ENCODE measurements around the gene ZNF563.

The ZNF563 gene

DNA sequence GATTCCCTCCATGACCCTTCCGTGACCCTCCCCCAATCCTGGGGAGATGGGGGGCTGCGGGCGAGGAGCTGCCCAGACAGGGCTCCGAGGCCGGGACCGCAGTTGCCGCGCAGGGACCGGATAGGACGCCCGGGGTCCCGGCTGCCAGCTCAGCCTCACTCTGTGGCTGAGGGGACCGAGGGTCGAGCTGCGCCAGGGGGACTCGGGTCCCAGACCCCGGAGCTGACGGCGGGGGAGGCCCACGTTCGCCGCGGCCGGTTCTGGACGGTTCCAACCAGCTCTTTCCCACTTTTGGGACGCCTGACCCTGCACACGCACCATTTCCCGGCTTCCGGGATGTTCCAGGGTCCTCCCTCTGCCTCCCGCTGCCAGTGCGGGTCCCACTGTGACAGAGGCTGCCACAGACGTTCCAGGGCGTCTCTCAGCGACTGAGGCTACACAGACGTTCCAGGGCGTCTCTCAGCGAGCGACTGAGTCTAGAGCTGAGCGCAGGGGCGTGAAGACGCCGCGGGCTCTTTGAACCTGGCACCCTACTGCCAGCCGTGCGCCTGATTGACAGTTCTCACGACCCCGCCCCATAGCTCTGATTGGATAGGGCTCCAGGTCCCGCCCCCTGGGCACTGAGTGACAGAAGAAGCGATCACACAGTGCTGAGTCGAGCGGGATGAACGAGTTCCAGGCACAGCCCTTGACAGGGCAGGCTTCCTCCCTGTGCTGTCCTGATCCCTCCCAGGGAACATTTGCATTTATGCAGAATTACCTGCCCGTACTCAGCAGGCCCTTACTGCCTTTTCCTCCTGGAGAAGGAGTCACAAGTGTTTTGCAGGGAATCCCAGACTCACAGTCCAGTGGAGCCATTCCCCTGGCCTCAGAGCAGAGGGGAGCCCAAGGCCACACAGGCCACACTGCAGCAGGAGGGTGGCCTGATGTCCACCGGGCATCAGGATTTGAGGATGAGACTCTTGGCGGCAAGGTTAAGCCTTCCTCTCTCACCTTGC is at the start of gene ZNF563:
Gene ZNF563, minus strand, starts transcription at position 472 of the 998 bp plus-strand sequence. Its CDS starts 151 bp downstream, at position 321.
- TF ChIP-seq, protein P1, sequence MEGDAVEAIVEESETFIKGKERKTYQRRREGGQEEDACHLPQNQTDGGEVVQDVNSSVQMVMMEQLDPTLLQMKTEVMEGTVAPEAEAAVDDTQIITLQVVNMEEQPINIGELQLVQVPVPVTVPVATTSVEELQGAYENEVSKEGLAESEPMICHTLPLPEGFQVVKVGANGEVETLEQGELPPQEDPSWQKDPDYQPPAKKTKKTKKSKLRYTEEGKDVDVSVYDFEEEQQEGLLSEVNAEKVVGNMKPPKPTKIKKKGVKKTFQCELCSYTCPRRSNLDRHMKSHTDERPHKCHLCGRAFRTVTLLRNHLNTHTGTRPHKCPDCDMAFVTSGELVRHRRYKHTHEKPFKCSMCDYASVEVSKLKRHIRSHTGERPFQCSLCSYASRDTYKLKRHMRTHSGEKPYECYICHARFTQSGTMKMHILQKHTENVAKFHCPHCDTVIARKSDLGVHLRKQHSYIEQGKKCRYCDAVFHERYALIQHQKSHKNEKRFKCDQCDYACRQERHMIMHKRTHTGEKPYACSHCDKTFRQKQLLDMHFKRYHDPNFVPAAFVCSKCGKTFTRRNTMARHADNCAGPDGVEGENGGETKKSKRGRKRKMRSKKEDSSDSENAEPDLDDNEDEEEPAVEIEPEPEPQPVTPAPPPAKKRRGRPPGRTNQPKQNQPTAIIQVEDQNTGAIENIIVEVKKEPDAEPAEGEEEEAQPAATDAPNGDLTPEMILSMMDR (IDR thresholded peaks at IDR 0.05; ENCODE audit: low read depth, low read length, missing control alignments), result no peak
- H3K4me3 ChIP-seq (replicated peaks; ENCODE audit: low read depth, low read length), result peak within 1 kb of the TSS; percentile 48
- DNase-seq (ENCODE audit: extremely low read depth, low read depth), result peak; percentile 27

DNA sequence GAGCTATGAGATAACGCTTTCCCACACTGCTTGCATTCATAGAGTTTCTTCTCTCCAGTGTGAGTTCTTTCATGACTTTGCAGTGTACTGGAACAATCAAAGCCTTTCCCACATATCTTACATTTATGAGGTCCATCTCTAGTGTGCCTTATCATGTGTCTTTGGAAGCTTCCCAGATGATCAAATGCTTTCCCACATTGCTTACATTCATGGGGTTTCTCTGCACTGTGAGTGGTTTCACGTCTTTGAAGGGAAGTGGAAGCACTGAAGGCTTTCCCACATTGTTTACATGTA is 47.0 kb upstream of the ZNF563 start:
- no peak overlapping the region for H3K4me3 ChIP-seq (replicated peaks; ENCODE audit: low read depth, low read length)
- DNase-seq (ENCODE audit: extremely low read depth, low read depth), result no peak
- TF ChIP-seq, protein P1 (IDR thresholded peaks at IDR 0.05; ENCODE audit: low read depth, low read length, missing control alignments), result no peak

DNA sequence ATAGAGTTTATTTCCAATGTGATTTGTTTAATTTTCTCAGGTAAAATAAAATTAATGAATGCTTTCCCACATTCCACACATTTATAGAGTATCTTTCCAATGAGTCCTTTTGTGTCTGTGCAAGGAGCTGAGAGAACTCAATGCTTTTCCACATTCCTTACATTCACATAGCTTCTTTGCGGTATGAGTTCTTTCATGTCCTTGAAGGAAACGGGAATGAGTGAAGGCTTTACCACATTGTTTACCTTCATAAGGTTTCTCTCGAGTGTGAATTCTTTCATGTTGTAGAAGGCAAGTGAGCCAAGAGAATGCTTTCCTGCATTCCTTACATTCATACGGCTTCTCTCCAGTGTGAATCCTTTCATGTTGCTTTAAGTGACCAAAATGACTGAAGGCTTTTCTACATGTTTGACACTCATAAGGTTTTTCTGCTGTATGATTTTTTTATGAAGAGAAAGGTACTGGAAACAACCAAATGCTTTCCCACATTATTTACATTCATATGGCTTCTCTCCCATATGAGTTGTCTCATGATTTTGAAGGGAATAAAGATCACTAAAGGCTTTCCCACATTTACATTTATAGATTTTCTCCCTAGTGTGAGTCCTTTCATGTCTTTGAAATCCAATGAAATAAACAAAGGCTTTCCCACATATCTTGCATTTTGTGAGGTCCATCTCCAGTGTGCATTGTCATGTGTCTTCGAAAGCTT is 46.5 kb upstream of the ZNF563 start:
- H3K4me3 ChIP-seq (replicated peaks; ENCODE audit: low read depth, low read length), result no peak overlapping the region
- no peak for DNase-seq (ENCODE audit: extremely low read depth, low read depth)
- TF ChIP-seq, protein P1 (IDR thresholded peaks at IDR 0.05; ENCODE audit: low read depth, low read length, missing control alignments), result no peak

DNA sequence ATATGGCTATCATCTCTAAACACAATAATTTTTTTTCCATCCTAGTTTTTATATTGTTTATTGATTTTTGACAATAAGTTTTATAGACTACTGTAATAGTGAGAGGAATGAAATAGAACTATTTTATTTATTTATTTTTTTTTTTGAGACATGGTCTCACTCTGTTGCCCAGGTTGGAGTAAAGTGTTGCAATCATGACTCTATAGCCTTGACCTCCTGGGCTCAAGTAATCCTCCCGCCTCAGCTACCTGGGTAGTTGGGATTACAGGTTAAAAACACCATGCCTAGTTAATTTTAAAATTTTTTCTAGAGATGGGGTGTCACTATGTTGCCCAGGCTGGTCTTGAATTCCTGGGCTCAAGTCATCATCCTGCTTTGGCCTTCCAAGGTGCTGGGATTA is 40.6 kb upstream of the ZNF563 start:
- DNase-seq (ENCODE audit: extremely low read depth, low read depth), result no peak
- H3K4me3 ChIP-seq (replicated peaks; ENCODE audit: low read depth, low read length), result no peak overlapping the region
- TF ChIP-seq, protein P1 (IDR thresholded peaks at IDR 0.05; ENCODE audit: low read depth, low read length, missing control alignments), result no peak

DNA sequence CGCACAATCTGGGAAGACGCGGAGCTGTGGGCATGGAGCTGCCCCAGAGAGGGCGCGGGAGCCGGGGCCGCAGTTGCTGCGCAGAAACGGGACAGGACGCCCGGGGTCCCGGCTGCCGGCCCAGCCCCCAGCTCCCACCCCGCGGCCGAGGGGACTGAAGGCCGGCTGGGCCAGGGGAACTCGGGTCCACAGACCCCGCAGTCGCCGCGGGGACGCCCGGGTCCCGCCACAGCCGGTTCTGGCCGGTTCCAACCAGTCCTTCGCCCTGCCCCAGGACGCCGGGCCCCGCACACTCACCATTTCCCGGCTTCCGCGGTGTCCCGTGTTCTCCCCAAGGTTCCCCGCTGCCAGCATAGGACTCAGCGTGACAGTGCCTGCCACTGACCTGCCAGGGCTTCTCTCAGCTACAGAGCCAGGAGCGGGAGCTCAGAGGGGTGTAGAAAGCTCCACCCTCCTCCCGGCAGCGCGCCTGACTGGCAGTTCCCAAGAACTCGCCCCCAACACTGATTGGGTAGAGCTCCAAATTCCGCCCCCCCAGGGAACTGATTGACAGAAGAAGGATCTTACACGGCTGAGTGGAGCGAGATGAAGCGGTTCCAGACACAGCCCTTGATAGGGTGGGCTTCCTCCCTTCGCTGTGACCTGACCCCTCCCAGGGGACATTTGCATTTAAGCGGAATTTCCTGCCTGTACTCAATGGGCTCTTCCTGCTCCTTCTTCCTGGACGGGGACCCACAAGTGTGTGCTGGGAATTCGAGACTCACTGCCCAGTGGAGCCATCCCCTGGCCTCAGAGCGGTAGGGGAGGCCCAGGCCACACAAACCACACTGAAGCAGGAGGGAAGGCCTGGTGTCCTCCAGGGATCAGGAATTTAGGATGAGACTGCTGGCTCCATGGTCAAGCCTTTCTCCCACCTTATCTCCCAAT is 32.1 kb upstream of the ZNF563 start, which contains the start of gene ZNF442:
Gene ZNF442, minus strand, starts transcription at position 448 of the 927 bp plus-strand sequence. CDS start 2,052 bp downstream, outside the sequence.
- TF ChIP-seq, protein P1 (IDR thresholded peaks at IDR 0.05; ENCODE audit: low read depth, low read length, missing control alignments), result peak; percentile 25
- peak; percentile 29 for DNase-seq (ENCODE audit: extremely low read depth, low read depth)
- H3K4me3 ChIP-seq (replicated peaks; ENCODE audit: low read depth, low read length), result peak within 1 kb of the TSS; percentile 46

Data from HFF-Myc (cell line).